HCEC 1CT (cell line): Measurements from ENCODE around the gene SETD3.

Experiments
- DNase-seq: peaks from one replicate; pipeline ENCODE4 v3.0.0-alpha.2; 2017

SETD3 gene

GRCh38 chr14:99497341-99497740 lies 16.7 kb upstream of the SETD3 start:
- DNase-seq: no peak

- DNase-seq: no peak
Measured at GRCh38 chr14:99484106-99484505, 3.4 kb upstream of the SETD3 start.

GRCh38 chr14:99481745-99482099 lies 1.1 kb upstream of the SETD3 start:
- peak; percentile 31 for DNase-seq

DNA sequence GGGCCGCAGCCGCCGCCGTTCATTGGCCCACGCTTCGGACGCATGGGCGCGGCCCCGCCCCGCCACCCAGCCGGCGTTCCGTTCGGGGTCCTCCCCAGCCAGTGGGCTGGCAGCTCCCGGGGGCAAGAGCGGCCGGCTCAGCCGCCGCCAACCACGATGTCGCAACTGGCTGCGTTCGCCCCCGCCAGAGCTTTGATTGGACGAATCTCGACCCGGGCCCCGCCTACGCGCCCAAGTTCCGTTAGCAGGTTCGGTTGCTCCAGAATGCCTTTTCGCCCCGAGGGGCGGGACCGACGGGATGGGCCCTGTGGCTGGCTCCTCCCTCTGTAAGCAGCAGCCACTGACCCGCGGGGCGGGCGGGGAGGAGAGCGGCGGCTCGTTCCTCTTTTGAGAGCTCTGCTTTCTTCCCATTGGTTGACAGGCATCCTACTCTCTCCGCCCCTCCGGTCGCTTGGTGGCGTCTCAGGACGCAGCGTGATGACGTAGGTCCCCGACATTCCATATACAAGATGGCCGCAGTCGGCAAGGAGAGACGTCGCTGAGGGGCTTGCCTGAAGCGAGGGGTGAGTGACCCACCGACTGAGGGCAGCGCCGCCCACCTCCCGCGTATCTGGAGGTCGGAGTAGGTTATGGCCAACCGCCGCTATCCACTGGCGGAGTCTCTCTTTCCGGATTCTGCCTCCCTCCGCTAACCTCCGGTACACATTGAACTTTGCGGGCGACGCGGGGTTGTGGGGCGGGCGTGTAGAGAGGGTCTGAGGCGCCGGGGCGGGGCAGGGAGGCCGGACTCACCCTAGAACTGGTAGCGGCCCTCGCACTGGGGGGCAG lies 472 bp upstream of the SETD3 start, which contains the start of gene CCNK:
Gene CCNK (plus strand): TSS at position 493 of the 828 bp plus-strand sequence. CDS start 11,269 bp downstream, outside the sequence.
- DNase-seq: peak; percentile 100

- DNase-seq: no peak
Measured at GRCh38 chr14:99479160-99479905, 1.3 kb downstream of the SETD3 start.

GRCh38 chr14:99478128-99478527 lies 2.5 kb downstream of the SETD3 start:
- no peak for DNase-seq

- peak; percentile 37 for DNase-seq
Measured at GRCh38 chr14:99476864-99477263, 3.8 kb downstream of the SETD3 start.

DNA sequence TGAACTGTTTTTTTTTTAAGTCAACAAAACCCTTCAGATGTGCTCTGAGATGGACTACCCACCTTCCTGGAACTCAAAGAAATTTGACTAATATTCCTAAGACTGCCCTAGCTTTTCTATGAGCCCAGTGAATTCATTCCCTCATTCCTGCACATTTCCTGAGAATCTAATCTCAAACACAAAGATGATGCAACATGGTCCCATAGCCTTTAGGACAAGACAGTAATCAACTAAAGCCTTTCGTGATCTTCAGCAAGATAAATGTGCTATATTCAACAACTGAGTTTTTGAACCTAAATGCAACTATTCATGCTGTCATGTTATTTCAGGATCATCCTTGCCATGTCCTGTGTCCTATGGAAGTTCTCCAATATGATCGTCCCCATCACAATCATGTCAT lies 5.0 kb downstream of the SETD3 start:
- no peak for DNase-seq

DNA sequence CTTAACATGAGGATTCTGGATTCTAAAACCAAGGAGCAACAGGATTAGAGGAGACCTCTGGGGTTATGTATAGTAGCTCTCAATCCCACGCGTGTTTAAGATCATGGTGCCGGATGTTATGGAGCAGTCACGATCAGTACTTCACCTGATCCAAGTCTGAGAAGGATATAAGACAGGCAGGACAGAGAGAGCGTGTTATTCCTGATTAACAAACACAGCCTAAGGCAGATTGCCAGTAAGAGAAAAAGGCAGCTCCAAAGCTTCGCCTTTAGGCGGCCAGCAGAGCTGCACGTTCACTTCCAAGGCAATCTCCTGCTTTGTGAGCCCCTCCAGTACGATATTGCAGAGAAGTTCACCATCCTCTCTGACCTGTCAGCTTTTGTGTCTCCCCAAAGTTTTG lies 5.5 kb downstream of the SETD3 start:
- no peak for DNase-seq

GRCh38 chr14:99473458-99473857 lies 7.2 kb downstream of the SETD3 start:
- DNase-seq: no peak

DNA sequence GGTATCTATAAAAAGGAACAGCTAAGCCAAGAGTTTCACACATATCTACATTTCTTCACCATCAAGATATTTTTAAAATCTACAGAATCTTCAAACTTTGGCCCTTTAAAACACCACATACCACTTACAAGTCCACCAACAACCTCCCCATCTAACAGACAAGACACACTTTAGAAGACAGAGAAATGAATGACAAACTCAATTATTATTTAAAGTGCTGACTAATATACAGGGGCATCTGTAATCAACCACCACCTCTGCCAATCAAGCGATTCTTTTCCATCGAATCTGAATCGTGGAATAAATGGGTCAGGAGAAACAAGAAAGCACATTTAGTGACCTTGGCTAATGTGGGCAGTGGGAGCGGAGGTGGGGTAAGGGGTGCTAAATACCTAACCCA lies 7.7 kb downstream of the SETD3 start:
- no peak for DNase-seq

DNA sequence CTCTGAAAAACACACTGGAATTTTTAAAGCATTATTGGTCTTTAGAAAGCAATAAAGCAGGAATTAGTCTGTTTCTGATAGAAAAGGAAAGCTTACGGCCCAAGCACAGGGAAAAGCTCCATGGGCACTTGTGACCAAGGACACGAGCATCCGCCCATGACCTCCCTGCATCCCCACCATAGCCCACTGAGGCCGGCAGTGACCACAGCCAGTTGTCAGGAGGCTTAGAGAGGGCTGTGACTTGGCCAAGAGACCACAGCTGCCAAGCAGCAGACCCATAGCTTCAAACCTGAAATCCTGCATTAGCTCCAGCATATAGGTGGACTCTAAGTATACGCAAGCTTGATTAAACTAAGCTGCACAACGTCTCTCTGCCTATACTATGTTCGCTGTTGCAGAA lies 8.9 kb downstream of the SETD3 start:
- DNase-seq: no peak

- no peak for DNase-seq
Measured at GRCh38 chr14:99468836-99469592, 11.6 kb downstream of the SETD3 start.

DNA sequence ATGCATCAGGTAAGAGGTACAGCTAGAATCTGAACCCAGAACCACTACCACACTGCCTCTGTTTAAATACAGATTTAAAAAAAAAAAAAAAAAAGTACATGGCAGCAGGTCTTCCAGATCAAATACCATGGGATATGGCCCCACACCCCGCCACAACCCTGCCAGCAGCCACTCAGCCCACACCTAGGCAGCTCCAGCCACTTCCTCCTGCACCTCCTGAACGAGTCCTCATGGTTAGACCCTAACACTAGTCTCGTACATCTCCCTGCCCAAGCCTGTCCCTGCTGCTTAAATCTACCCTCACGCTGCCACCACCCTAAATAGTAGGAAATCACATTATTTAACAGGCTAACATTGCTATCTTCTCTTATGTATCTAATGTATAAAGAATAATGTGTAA lies 12.6 kb downstream of the SETD3 start:
- DNase-seq: no peak

- no peak for DNase-seq
Measured at GRCh38 chr14:99467336-99468078, 13.2 kb downstream of the SETD3 start.

- no peak for DNase-seq
Measured at GRCh38 chr14:99466758-99467157, 13.9 kb downstream of the SETD3 start.

DNA sequence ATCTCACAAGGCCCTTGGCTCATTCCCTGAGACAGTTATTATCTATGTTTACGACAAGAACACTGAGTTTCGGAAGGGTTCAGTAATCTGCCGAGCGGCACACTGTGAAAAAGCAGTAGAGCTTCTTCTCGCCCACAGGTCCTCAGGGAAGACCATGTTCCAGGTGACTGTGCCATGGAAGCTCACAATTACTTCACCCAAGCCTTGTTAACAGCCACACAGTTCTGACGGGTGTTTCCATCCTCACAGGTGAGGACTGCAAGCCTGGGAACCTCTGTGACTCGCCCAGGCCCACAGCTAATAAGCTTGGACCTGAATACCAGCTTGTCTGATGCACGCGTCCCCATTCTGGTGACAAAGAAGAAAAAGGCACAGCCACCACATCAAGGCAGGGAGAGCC lies 15.4 kb downstream of the SETD3 start:
- no peak for DNase-seq

- no peak for DNase-seq
Measured at GRCh38 chr14:99463974-99464373, 16.7 kb downstream of the SETD3 start.

- no peak for DNase-seq
Measured at GRCh38 chr14:99462210-99462609, 18.4 kb downstream of the SETD3 start.

- DNase-seq: no peak
Measured at GRCh38 chr14:99461411-99462085, 19.1 kb downstream of the SETD3 start.

DNA sequence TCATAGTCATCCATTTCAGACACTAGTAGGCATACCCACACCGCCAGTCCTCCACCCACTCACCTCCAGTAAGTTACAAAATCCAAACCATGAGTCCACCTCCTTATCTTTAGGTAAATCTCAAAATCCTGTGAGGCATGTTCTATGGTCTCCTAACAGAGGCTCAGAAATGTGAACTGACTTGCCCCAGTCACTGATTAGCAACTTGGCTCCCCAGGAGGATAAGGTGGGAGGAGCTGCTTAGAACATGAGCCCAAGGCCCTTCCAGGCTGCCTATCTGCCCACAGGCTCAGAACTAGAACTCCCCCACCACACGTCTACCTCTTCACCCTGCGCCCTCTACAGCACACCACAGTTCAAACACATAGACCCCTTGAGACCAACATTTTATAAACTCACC lies 19.9 kb downstream of the SETD3 start:
- no peak for DNase-seq

GRCh38 chr14:99459481-99460100 lies 21.1 kb downstream of the SETD3 start:
- no peak for DNase-seq
